ENCODE measurements around the gene USP17L28. TPM values are rescaled to one million over a fixed set of nuclear protein-coding genes. Genes with fewer than 3 reads are reported as not detected.
"Not testable (repeated sequence)": the region's sequence is repeated elsewhere in the genome, so short reads cannot be mapped to it uniquely, and the experiment has no call there.

The USP17L28 gene, protein sequence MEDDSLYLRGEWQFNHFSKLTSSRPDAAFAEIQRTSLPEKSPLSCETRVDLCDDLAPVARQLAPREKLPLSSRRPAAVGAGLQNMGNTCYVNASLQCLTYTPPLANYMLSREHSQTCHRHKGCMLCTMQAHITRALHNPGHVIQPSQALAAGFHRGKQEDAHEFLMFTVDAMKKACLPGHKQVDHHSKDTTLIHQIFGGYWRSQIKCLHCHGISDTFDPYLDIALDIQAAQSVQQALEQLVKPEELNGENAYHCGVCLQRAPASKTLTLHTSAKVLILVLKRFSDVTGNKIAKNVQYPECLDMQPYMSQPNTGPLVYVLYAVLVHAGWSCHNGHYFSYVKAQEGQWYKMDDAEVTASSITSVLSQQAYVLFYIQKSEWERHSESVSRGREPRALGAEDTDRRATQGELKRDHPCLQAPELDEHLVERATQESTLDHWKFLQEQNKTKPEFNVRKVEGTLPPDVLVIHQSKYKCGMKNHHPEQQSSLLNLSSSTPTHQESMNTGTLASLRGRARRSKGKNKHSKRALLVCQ
- polyA plus RNA-seq, result not detected
- long read RNA-seq, donor 1, result 0 reads
- long read RNA-seq, donor 2, result 0 reads
- long read RNA-seq, donor 3, result 0 reads
- long read RNA-seq, donor 4, result 0 reads
- long read RNA-seq, donor 5, result 0 reads
- long read RNA-seq, donor 6, result 0 reads
- long read RNA-seq, donor 7, result 0 reads
- long read RNA-seq, donor 8, result 0 reads
- long read RNA-seq, donor 9, result 0 reads
- long read RNA-seq, donor 10, result 0 reads

DNA sequence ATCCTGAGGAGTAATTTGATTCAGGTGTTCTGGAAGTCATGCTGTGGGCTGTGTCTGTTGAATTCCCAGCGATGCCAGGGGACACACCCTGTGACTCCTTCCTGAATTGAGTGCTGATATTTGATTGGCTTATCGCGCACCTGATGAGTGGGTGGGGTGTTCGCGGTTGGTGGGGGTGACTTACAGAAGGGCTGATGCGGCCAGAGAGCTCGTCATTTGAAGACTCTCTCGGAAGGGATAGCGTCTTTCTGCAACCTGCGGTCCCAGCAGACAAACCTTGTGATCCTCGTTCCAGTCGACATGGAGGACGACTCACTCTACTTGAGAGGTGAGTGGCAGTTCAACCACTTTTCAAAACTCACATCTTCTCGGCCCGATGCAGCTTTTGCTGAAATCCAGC lies at the start of gene USP17L28:
USP17L28 (plus strand) TSS at position 301 of the 400 bp plus-strand sequence; CDS start at position 301, 0 bp downstream.
- H3K4me1 ChIP-seq (ENCODE audit: control insufficient read depth in 3 of 3, insufficient read depth in 2 of 3, low read depth in 1 of 3, low read length in 2 of 3); H3K36me3 ChIP-seq (ENCODE audit: control insufficient read depth in 3 of 3, insufficient read depth in 2 of 3, low read depth in 1 of 3, low read length in 3 of 3); H3K9me3 ChIP-seq (ENCODE audit: control insufficient read depth in 2 of 2, insufficient read depth in 1 of 2, low read depth in 1 of 2, low read length in 1 of 2); H3K27me3 ChIP-seq (ENCODE audit: control insufficient read depth in 3 of 3, insufficient read depth in 3 of 3, low read length in 3 of 3); H3K27ac ChIP-seq (ENCODE audit: low read depth in 1 of 3, low read length in 2 of 3); H3K4me3 ChIP-seq (ENCODE audit: low read depth in 1 of 3, low read length in 3 of 3); DNase-seq; FAIRE-seq: not testable (repeated sequence)
- no CpG with 5 or more reads among the region's 15 CpGs for WGBS, 3 donors

DNA sequence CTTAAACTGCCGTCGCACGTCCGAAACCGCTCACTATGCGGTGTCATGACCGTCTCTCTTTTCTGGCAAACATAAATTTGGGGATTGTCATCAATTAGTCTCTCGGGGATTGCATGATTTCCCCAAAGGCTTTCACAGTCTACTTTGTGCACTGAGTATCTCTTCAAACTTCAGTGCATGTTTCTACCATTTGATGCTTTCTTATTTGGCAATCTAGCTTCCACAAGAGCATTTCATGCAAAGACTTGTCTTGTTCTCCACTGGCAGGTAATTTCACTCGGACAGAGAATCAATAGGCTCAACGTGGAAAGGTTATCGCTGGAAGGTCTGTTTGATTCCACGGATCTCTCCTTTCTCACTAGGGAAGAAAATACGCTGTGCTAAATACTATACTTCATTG lies 24.5 kb upstream of the USP17L28 start:
- H3K36me3 ChIP-seq (ENCODE audit: control insufficient read depth in 3 of 3, insufficient read depth in 2 of 3, low read depth in 1 of 3, low read length in 3 of 3); H3K4me1 ChIP-seq (ENCODE audit: control insufficient read depth in 3 of 3, insufficient read depth in 2 of 3, low read depth in 1 of 3, low read length in 2 of 3); FAIRE-seq; H3K27ac ChIP-seq (ENCODE audit: low read depth in 1 of 3, low read length in 2 of 3); H3K9me3 ChIP-seq (ENCODE audit: control insufficient read depth in 2 of 2, insufficient read depth in 1 of 2, low read depth in 1 of 2, low read length in 1 of 2); H3K4me3 ChIP-seq (ENCODE audit: low read depth in 1 of 3, low read length in 3 of 3); H3K27me3 ChIP-seq (ENCODE audit: control insufficient read depth in 3 of 3, insufficient read depth in 3 of 3, low read length in 3 of 3); DNase-seq: not testable (repeated sequence)
- 91 to 95% (median 93%) methylated on average over 1 of the region's 13 CpGs for WGBS, 3 donors

DNA sequence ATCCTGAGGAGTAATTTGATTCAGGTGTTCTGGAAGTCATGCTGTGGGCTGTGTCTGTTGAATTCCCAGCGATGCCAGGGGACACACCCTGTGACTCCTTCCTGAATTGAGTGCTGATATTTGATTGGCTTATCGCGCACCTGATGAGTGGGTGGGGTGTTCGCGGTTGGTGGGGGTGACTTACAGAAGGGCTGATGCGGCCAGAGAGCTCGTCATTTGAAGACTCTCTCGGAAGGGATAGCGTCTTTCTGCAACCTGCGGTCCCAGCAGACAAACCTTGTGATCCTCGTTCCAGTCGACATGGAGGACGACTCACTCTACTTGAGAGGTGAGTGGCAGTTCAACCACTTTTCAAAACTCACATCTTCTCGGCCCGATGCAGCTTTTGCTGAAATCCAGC lies 23.8 kb upstream of the USP17L28 start, which contains the start of gene USP17L24:
USP17L24 (plus strand) TSS at position 301 of the 400 bp plus-strand sequence; CDS start at position 301, 0 bp downstream.
- not testable (repeated sequence) for H3K27me3 ChIP-seq (ENCODE audit: control insufficient read depth in 3 of 3, insufficient read depth in 3 of 3, low read length in 3 of 3); FAIRE-seq; DNase-seq; H3K9me3 ChIP-seq (ENCODE audit: control insufficient read depth in 2 of 2, insufficient read depth in 1 of 2, low read depth in 1 of 2, low read length in 1 of 2); H3K36me3 ChIP-seq (ENCODE audit: control insufficient read depth in 3 of 3, insufficient read depth in 2 of 3, low read depth in 1 of 3, low read length in 3 of 3); H3K4me1 ChIP-seq (ENCODE audit: control insufficient read depth in 3 of 3, insufficient read depth in 2 of 3, low read depth in 1 of 3, low read length in 2 of 3); H3K4me3 ChIP-seq (ENCODE audit: low read depth in 1 of 3, low read length in 3 of 3); H3K27ac ChIP-seq (ENCODE audit: low read depth in 1 of 3, low read length in 2 of 3)
- WGBS, 3 donors, result no CpG with 5 or more reads among the region's 15 CpGs

DNA sequence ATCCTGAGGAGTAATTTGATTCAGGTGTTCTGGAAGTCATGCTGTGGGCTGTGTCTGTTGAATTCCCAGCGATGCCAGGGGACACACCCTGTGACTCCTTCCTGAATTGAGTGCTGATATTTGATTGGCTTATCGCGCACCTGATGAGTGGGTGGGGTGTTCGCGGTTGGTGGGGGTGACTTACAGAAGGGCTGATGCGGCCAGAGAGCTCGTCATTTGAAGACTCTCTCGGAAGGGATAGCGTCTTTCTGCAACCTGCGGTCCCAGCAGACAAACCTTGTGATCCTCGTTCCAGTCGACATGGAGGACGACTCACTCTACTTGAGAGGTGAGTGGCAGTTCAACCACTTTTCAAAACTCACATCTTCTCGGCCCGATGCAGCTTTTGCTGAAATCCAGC lies 19.1 kb upstream of the USP17L28 start, which contains the start of gene USP17L25:
USP17L25 (plus strand) TSS at position 301 of the 400 bp plus-strand sequence; CDS start at position 301, 0 bp downstream.
- not testable (repeated sequence) for FAIRE-seq; H3K36me3 ChIP-seq (ENCODE audit: control insufficient read depth in 3 of 3, insufficient read depth in 2 of 3, low read depth in 1 of 3, low read length in 3 of 3); H3K9me3 ChIP-seq (ENCODE audit: control insufficient read depth in 2 of 2, insufficient read depth in 1 of 2, low read depth in 1 of 2, low read length in 1 of 2); H3K27me3 ChIP-seq (ENCODE audit: control insufficient read depth in 3 of 3, insufficient read depth in 3 of 3, low read length in 3 of 3); H3K4me3 ChIP-seq (ENCODE audit: low read depth in 1 of 3, low read length in 3 of 3); DNase-seq; H3K27ac ChIP-seq (ENCODE audit: low read depth in 1 of 3, low read length in 2 of 3); H3K4me1 ChIP-seq (ENCODE audit: control insufficient read depth in 3 of 3, insufficient read depth in 2 of 3, low read depth in 1 of 3, low read length in 2 of 3)
- no CpG with 5 or more reads among the region's 15 CpGs for WGBS, 3 donors

DNA sequence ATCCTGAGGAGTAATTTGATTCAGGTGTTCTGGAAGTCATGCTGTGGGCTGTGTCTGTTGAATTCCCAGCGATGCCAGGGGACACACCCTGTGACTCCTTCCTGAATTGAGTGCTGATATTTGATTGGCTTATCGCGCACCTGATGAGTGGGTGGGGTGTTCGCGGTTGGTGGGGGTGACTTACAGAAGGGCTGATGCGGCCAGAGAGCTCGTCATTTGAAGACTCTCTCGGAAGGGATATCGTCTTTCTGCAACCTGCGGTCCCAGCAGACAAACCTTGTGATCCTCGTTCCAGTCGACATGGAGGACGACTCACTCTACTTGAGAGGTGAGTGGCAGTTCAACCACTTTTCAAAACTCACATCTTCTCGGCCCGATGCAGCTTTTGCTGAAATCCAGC lies 14.3 kb upstream of the USP17L28 start, which contains the start of gene USP17L26:
USP17L26 (plus strand) TSS at position 301 of the 400 bp plus-strand sequence; CDS start at position 301, 0 bp downstream.
- 100% methylated on average over 3 of the region's 15 CpGs; no CpG with 5 or more reads in 2 of the 3 donors for WGBS, 3 donors
- not testable (repeated sequence) for H3K27ac ChIP-seq (ENCODE audit: low read depth in 1 of 3, low read length in 2 of 3); H3K36me3 ChIP-seq (ENCODE audit: control insufficient read depth in 3 of 3, insufficient read depth in 2 of 3, low read depth in 1 of 3, low read length in 3 of 3); DNase-seq; H3K4me1 ChIP-seq (ENCODE audit: control insufficient read depth in 3 of 3, insufficient read depth in 2 of 3, low read depth in 1 of 3, low read length in 2 of 3); FAIRE-seq; H3K27me3 ChIP-seq (ENCODE audit: control insufficient read depth in 3 of 3, insufficient read depth in 3 of 3, low read length in 3 of 3); H3K9me3 ChIP-seq (ENCODE audit: control insufficient read depth in 2 of 2, insufficient read depth in 1 of 2, low read depth in 1 of 2, low read length in 1 of 2); H3K4me3 ChIP-seq (ENCODE audit: low read depth in 1 of 3, low read length in 3 of 3)

DNA sequence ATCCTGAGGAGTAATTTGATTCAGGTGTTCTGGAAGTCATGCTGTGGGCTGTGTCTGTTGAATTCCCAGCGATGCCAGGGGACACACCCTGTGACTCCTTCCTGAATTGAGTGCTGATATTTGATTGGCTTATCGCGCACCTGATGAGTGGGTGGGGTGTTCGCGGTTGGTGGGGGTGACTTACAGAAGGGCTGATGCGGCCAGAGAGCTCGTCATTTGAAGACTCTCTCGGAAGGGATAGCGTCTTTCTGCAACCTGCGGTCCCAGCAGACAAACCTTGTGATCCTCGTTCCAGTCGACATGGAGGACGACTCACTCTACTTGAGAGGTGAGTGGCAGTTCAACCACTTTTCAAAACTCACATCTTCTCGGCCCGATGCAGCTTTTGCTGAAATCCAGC lies 9.6 kb upstream of the USP17L28 start, which contains the start of gene USP17L5:
USP17L5 (plus strand) TSS at position 301 of the 400 bp plus-strand sequence; CDS start at position 301, 0 bp downstream.
- not testable (repeated sequence) for H3K36me3 ChIP-seq (ENCODE audit: control insufficient read depth in 3 of 3, insufficient read depth in 2 of 3, low read depth in 1 of 3, low read length in 3 of 3)

DNA sequence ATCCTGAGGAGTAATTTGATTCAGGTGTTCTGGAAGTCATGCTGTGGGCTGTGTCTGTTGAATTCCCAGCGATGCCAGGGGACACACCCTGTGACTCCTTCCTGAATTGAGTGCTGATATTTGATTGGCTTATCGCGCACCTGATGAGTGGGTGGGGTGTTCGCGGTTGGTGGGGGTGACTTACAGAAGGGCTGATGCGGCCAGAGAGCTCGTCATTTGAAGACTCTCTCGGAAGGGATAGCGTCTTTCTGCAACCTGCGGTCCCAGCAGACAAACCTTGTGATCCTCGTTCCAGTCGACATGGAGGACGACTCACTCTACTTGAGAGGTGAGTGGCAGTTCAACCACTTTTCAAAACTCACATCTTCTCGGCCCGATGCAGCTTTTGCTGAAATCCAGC lies 4.8 kb upstream of the USP17L28 start, which contains the start of gene USP17L27:
USP17L27 (plus strand) TSS at position 301 of the 400 bp plus-strand sequence; CDS start at position 301, 0 bp downstream.
- WGBS, 3 donors, result no CpG with 5 or more reads among the region's 15 CpGs
- not testable (repeated sequence) for H3K27ac ChIP-seq (ENCODE audit: low read depth in 1 of 3, low read length in 2 of 3); H3K4me1 ChIP-seq (ENCODE audit: control insufficient read depth in 3 of 3, insufficient read depth in 2 of 3, low read depth in 1 of 3, low read length in 2 of 3); DNase-seq; H3K36me3 ChIP-seq (ENCODE audit: control insufficient read depth in 3 of 3, insufficient read depth in 2 of 3, low read depth in 1 of 3, low read length in 3 of 3); FAIRE-seq; H3K27me3 ChIP-seq (ENCODE audit: control insufficient read depth in 3 of 3, insufficient read depth in 3 of 3, low read length in 3 of 3); H3K4me3 ChIP-seq (ENCODE audit: low read depth in 1 of 3, low read length in 3 of 3); H3K9me3 ChIP-seq (ENCODE audit: control insufficient read depth in 2 of 2, insufficient read depth in 1 of 2, low read depth in 1 of 2, low read length in 1 of 2)

More for the DNA sequence above, 9.6 kb upstream of the USP17L28 start, which contains the start of gene USP17L5:
- H3K27ac ChIP-seq (ENCODE audit: low read depth in 1 of 3, low read length in 2 of 3); H3K9me3 ChIP-seq (ENCODE audit: control insufficient read depth in 2 of 2, insufficient read depth in 1 of 2, low read depth in 1 of 2, low read length in 1 of 2); FAIRE-seq; DNase-seq; H3K4me3 ChIP-seq (ENCODE audit: low read depth in 1 of 3, low read length in 3 of 3); H3K4me1 ChIP-seq (ENCODE audit: control insufficient read depth in 3 of 3, insufficient read depth in 2 of 3, low read depth in 1 of 3, low read length in 2 of 3); H3K27me3 ChIP-seq (ENCODE audit: control insufficient read depth in 3 of 3, insufficient read depth in 3 of 3, low read length in 3 of 3): not testable (repeated sequence)
- WGBS, 3 donors, result no CpG with 5 or more reads among the region's 15 CpGs

DNA sequence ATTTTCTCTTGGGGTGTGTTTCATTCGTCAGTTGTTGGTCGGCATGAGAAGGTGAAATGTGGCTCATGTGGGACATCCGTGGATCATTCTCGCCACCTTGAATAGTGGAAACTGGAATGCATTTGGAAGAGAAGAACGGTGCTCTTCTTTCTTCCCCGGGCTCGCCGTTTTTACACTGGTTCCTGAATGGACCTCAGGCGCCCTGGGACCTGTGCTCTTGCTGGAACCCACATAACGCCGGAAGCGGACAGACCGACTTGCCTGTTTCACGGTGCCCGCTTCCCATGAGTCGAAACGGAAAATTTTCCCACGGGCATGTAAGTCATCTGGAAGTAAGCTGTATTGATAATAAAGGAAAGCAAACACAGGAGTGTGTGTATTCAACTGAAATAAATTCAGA lies 2.2 kb downstream of the USP17L28 start:
- not testable (repeated sequence) for H3K4me3 ChIP-seq (ENCODE audit: low read depth in 1 of 3, low read length in 3 of 3); DNase-seq; H3K9me3 ChIP-seq (ENCODE audit: control insufficient read depth in 2 of 2, insufficient read depth in 1 of 2, low read depth in 1 of 2, low read length in 1 of 2); H3K4me1 ChIP-seq (ENCODE audit: control insufficient read depth in 3 of 3, insufficient read depth in 2 of 3, low read depth in 1 of 3, low read length in 2 of 3); FAIRE-seq; H3K27me3 ChIP-seq (ENCODE audit: control insufficient read depth in 3 of 3, insufficient read depth in 3 of 3, low read length in 3 of 3); H3K36me3 ChIP-seq (ENCODE audit: control insufficient read depth in 3 of 3, insufficient read depth in 2 of 3, low read depth in 1 of 3, low read length in 3 of 3); H3K27ac ChIP-seq (ENCODE audit: low read depth in 1 of 3, low read length in 2 of 3)
- 93 to 96% (median 96%) methylated on average over 3 to 13 of the region's 18 CpGs for WGBS, 3 donors
